Stimulated activated CD8-positive, alpha-beta memory T cell treated with anti-CD3 and anti-CD28 coated beads, Interleukin-15, amount 100 ng/mL, for 1 hour (primary cell): ENCODE measurements around the gene POU4F3.

Experiments
- DNase-seq: peaks from one replicate; pipeline ENCODE4 v3.0.0-alpha.2; 2020; ENCODE audit warnings: low read depth

Gene POU4F3

DNA sequence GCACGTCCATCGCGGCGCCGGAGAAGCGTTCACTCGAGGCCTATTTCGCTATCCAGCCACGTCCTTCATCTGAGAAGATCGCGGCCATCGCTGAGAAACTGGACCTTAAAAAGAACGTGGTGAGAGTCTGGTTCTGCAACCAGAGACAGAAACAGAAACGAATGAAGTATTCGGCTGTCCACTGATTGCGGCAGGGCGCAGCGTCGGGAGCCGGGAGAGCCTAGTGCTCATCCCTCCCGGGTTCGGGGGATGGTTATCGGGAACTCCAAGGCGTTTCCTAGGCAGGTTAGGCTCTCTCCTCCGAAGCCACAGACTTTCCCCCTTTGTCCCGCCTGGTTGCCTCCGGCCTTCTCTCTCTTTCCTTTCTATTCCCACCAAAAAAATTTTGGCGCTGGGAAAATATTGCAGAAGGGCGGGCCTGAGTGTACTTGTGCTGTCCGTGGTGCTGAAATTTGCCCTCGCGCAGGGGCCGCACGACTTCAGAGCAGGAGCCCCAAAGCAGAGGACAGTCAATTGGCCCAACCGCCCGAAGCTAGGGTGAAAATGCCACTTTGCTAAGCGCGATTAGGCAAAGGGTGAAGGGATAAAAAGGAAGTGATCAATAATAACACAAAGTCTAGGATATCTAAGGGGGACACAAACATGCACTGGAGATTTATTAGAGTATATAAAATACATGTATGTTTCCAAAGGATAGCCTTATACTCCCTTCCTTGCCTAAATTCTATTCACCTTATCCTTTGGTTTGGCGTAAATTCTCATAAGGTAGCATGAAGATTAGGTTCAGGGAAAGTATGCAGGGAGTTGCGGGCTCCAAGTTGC lies 1.8 kb downstream of the POU4F3 start:
- DNase-seq: no peak

DNA sequence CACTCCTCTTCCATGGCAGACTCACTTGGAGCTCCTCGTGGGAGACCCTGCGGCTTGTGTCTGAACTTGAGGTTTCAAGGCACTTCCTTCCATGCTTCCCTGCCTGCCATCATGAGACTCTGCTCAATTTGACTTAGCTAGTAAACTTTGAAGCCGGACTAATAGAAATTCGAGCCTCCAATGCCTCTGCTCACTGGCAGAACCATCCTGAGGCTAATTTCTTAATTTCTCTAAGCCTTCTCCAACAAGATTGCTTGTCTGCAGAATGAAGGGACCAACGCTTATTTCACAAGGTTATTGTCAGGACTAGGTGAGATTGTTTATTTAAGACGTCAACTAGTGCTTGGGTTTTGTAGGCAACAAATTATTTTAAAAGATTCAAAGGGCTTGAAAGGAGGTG lies 3.2 kb downstream of the POU4F3 start:
- DNase-seq: no peak

DNA sequence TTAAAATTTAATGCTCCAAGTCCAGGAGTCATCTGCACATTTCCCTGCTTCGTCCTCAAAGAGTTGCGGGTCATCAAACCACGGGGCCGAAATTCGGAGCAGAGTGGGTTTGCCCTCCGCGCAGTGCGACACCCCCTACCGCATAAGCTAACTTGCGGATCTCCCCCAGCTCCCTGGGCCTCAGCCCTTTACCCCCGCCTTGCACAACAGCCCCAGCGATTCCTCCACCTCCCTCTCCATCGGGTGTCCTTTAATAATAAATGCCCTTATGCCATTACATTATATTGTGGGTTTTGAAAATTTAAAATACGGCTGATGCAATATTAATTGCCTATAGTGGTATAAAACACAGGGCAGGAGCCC lies 3.9 kb downstream of the POU4F3 start:
- no peak for DNase-seq

DNA sequence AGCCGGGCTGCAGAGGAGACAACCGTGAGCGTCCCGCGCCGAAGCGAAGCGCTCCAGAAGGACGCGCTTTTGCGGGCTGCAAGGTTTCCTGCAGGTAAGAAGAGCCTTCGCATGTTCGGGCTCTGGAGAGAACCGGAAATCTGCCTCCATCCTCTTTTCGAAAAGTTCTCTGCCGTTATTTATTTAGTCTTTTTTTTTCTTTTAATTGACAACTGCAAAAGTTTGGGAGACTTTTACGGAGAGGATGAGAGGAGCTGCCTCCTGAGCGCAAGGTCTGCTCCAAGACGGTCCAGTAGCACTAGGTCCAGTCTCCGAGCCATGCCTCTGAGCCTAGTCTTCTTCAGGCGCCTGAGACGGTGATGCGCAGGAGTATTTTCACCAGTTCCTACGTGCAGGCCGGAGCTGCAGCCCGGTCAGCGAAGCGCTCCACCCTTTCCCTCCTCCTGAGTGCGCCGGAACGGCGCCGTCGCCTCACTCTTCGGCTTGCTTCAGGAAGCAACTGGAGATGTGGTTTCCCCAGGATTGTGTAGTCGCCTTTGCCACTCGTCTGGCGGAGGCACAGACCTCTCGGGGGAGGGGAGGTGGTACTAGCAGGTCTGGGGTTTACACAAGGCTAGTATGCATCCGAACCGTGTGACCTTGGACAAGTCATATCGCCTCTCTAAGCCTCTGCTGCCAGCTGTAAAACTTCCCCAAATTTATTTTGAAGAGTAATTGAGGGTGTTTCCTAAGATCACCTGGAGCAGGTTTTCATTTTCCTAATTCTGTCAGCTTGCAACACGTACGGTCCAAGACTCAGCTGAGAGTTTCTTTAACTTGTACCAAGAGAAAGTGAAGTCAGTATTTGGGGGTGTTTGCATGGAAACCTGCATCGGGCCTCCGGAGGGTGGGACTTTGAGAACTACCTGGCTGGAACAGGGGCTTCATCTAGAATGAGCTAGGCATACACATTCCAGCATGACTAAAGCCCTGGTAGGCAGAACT lies 4.5 kb downstream of the POU4F3 start:
- DNase-seq: no peak

DNA sequence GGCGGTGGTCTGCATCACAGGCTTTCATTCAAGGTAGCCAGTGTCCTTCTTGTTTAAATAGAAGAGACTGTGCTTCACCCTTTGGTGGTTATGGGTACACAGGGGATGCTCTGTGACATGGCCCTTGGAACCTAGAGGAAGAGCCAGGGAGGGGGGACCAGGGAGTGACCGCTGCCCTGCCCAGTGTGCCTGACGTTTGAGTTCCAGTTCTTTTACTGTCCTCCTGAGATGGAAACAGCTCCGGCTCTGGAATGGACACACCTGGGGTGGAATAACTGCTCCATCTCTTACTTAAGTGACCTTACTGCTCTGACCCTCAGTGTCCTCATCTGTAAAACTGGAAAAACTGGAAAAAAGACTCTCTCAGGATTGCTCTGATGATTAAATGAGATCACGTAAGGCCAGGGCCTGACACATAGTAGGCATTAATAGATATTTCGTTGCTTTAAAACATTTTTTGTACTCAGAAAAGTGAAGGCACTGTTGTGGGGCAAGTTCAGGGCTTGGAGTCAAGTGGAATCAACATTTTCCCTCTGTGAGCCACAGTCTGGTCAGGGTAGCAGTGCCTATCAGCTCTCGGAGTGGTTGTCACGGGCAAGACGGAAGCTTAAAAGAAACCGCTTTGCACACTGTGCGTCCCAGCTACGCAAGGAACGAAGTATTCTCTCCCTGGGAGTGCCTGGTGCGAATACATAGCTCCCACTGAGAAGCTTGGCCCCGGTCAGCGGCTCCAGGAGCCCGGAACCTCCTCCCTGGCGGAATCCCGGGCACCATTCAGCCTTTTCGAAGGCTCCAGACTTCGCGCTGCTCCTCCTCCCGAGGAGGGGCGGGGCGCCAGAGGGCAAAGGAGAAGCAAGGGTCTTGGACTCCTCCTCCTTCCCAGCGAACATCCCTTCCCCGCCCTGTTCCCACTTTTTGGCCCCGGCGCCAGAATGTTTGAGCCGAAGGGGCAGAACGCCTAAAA lies 5.8 kb downstream of the POU4F3 start:
- no peak for DNase-seq

DNA sequence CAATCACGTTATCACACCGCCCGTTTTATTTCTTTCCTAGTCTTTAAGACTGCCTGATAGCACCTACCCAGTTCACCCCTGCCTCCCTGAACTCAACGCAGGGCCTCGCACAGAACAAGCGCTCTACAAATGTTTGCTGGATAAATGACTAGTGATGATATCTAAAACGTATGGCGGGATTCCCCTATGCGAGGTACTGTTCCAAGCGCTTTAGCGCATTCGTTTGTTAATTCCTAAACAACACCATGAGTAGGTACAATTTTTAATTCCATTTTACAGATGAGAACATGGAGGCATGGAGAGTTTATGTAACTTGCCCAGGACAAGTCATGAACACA lies 6.6 kb downstream of the POU4F3 start:
- no peak for DNase-seq

DNA sequence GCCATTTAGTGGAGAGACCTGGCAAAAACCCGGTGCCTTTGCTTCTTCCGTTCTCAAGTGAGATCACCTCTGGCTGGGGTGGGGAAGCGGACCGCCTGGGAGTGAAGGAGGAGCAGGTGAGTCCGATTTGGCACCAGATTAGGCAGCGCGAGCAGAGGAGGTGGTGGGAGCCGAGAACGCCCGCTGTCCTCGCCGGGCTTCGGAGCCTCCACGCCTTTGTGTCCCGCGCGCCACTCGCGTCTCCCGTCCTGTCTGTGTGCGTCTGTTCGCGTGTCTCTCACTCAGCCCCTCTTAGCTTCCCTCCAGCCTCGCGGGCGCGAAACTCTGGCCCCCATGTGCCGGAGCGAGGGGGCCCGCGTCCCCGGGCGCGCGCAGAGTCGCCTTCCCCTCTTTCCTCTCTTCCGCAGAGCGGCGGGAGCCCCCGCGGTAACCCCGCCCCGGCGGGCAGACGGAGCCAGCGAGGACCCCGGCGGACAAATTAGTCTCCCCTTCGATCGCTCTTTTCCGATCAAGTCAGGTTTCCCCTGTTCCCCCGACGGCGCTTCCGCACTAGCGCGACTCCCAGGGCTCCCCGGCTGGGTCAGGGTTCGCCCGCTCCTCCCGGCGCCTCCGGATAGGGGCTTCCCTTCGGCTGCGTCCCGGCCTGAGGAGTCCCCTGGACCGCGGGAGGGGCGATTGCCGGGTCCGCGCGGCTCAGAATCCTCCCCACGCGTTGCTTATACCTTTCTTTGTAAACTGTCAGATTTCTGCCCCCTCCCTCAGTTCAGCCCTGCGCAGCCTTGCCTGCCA lies 7.1 kb downstream of the POU4F3 start:
- DNase-seq: no peak

DNA sequence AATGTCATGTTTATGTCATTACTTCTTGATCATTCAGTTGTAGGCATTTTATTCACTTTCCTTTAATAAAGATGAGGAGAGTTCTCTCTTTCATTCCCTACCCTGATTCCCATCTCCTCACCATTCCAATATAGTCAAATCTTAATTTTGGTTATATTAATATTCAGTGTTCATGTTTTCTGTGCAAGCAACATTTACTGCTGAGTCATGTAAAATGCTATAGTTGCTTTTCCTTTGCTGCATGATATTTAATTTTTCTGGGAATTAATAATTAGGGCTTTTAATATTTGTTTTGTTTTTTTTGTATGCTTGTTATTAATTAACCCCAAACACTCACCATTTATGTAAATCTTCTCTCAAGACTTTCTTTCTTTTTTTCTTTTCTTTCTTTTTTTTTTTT lies 18.5 kb downstream of the POU4F3 start:
- no peak for DNase-seq

DNA sequence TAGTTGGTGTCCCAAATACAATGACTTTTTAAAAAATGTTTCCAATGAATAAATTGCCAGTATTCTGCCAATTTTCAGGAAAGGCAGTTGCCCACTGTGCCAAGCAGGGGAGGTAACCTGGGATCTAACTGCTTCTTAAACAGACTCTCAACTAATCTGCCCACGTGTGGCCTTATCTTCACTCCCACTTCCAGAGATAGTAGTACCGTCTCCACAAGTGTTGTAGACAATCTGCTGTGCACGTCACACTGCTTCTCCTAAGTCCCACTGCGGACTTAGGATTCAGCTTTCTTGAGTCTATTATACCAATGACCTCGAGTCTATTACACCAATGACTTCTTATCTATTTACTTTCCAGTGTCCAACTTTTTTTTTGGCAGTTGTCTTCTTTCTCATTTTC lies 21.2 kb downstream of the POU4F3 start:
- no peak for DNase-seq

DNA sequence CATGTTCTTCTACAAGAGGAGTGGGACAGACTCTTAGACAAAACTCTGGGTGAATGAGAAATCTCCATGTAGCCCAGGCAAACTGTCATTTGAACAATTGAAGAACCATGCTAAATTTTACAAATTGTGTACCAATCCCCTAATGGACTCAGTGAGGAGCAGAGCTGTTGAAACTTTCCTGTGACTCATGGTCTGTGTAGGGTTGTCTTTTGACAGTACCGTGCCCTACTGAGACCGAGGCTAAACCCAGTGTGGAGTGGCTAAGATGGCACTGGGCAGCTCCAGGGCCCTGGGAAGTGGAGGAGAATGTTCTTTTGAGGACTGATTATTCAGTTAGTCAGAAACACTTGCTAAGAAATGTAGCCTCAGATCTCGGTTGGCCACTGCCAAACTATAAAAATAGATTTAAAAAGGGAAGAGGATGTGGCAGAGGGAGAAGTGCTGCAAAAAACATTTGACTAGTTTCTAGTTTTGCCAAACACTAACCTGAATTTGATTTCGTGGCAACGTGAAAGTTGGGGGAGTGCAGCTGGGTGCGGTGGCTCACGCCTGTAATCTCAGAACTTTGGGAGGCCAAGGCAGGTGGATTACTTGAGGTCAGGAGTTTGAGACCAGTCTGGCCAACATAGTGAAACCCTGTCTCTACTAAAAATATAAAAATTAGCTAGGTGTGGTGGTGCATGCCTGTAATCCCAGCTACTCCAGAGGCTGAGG lies 24.7 kb downstream of the POU4F3 start:
- no peak for DNase-seq

DNA sequence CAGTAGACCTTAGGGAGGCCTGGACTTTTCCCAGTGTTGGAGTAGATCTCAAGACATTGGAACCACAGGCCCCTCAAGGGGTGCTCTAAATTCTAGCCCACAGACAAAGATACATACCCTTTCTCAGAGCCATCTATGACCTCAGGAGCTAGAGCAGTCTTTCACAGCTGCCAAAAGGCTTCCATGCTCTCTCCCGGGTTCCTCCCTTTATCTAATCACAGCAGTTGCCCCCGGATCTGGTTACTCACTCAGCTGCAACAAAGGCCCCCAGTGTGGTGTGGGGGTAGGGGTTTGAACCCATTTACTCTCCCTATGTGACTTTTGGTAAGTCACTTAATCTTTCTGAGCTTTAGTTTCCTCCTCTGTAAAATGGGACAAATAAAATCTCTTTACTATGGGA lies 27.0 kb downstream of the POU4F3 start:
- DNase-seq: no peak

DNA sequence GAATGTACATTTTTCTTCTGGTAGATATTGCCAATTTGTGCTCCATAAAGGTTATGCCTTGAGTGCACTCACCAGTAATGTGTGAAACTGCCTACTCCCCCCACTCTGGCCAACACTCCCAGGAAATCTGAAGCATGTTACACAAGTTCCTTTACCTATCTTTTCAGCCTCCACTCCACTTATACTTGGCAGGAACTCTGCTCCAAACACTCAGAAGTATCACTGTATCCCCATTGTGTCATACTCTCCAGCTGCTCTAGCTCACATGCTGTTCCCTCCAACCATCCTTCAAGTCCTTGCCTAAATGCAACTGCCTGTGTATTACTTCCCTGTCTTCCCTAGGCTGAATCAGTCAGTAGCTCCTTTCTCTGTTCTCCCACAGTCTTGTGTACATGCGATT lies 28.3 kb downstream of the POU4F3 start:
- no peak for DNase-seq

DNA sequence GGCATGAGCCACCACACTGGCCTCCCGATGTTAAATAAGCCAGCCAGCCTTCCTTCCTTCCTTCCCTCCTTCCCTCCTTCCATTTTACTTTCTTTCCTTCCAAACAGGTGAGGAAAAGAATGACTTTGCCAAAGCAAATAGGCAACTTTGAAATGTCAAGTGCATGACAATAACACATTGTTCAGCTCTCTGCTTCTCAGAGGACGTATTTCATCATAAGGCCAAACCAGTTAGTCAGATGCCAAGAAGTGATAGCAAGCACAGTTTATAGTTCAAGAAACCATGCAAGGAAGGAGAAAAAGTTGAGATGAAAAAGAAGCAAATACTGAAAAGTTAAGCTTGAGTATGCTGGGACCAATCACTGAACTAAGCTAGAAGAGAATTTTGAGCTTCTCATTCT lies 29.5 kb downstream of the POU4F3 start:
- DNase-seq: no peak

DNA sequence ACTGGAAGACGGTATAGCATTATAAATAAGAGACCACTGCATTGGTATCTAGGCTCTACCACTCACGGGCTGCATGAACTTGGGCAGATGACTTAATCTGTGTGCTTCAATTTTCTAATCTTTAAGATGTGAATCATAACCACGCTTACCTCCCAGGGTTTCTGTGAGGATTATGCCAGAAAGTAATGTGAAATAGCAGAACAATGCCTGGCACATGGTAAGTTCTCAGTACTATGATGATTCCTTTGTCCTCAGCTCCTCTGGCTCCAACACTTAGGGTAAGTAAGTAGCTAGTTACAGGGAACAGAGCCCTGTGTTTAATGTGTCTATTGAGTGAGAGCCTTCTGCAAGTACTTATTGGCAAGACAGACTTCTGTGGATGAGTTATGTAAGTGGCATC lies 31.1 kb downstream of the POU4F3 start:
- DNase-seq: no peak

DNA sequence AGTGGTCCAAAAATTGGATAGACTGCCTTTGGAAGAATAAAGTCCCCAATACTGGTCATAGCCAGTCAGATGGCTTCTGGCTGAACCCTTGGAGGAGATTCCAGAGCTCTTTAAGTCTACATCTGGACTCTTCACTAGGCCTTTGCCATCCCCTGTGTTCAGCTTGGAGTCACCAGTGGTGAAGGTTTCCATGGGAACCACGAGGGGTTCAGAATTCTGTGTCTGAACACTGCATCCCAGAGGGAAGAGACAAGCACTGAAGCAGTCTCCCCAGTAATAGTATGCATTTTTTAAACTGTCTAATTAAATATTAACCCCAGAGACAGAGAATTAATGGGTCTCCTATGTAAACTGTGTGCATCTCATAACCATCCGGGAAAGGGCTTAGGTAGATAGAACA lies 38.2 kb downstream of the POU4F3 start:
- no peak for DNase-seq

DNA sequence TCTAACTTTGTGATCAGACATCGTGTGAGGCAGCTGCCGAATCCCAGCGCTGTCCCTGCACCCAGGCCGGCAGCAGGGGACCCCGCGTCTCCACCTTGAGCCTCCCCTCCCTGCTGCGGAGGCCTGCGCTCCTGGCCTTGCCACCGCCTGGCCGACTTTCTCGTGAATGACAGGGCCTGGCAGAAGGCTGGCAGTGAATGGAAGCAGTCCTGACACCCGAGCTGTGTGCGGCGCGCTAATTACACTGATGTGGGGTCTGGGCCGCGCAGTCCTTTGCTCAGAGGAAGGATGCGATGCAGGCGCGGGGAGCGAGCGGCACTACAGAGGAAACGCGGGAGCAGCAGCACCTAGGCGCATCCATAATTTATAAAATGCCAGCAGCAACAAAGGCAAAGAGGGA lies 40.3 kb downstream of the POU4F3 start:
- DNase-seq: no peak

DNA sequence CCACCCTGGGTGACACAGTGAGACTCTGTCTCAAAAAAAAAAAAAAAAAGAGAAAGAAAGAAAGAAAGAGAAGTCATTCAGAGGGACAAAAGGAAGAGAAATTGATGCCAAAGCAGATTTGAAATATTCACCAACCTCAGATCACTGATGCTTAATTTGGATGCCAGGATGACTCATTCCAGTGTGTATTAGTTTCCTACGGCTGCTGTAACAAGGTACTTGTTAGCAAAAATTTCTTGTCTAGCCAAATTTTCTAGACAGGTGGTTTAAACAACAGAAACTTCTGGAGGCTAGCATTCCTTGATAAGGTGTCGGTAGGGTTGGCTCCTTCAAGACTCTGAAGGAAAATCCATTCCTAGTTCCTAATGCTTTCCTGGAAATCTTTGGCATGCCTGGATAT lies 42.1 kb downstream of the POU4F3 start:
- no peak for DNase-seq

DNA sequence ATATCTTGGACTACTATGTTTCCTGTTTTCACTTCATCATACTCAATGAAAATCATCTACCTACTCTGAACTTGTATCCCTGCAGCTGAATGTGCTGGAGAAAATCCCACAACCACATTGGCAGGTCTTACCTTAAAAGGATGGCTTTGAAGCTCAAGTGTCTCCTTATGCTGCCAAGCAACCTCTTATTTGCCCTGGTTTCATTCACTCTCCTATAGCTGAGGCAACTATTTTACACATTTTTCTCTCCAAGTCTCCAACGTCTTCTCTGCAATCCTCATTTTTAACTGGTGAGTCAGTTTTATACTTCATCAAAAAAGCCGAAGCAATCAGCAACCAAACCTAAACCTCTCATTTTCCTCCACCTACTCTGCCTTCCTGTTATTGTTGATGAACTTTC lies 49.7 kb downstream of the POU4F3 start:
- no peak for DNase-seq

DNA sequence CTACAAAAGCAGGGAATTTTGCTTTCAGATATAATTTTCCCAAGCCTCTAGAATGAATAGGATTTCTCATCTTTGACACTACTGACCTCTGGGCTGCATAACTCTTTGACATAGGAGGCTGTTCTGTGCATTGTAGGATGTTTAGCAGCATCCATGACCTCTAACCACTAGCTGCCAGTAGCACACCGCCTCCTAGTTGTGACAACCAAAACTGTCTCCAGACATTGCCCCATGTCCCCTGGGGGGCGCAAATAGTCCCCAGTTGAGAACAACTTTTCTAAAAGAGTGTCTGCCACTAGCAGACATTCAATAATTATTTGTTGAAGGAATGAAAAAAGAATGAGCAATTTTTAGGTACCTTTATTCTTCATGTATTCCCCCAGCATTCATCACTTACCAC lies 51.8 kb downstream of the POU4F3 start:
- DNase-seq: no peak
